ENCODE measurements around the gene NOVA1. TPM values are rescaled to one million over a fixed set of nuclear protein-coding genes. Genes with fewer than 3 reads are reported as not detected.

Gene NOVA1, protein sequence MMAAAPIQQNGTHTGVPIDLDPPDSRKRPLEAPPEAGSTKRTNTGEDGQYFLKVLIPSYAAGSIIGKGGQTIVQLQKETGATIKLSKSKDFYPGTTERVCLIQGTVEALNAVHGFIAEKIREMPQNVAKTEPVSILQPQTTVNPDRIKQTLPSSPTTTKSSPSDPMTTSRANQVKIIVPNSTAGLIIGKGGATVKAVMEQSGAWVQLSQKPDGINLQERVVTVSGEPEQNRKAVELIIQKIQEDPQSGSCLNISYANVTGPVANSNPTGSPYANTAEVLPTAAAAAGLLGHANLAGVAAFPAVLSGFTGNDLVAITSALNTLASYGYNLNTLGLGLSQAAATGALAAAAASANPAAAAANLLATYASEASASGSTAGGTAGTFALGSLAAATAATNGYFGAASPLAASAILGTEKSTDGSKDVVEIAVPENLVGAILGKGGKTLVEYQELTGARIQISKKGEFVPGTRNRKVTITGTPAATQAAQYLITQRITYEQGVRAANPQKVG
- polyA plus RNA-seq (2014; cell fraction: cytosol; rRNA removed): 5.0 and 5.1 TPM in 2 replicates
- polyA plus RNA-seq (2014; cell fraction: nucleus; rRNA removed): 5.0 and 9.1 TPM in 2 replicates

DNA sequence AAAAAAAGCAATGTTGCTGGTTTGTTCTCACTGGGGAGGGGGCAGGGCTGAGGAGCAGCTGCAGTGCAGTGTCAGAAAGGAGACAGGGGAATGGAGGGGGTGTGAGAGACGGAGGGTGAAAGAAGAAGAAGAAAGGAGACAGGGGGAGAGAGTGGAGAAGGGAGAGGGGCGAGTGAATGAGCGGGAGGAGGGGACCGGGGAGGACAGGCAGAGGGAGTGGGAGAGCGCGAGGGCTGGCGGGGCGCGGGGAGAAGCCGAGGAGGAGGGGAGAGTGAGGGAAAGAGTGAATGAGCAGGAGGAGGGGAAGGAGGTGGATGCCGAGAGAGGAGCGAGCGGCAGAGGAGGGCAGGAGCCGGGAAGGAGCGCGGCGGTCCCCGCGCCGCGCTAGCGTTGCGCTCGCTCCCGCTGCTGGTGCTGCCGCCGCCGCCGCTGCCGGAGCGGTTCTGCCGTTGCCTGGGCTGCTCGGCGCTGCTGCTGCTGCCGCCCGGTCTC lies at the start of gene NOVA1:
NOVA1 (minus strand) TSS at position 445 of the 492 bp plus-strand sequence. CDS start 597 bp downstream, outside the sequence.
- DNase-seq (ENCODE audit: low spot score): peak; percentile 57

DNA sequence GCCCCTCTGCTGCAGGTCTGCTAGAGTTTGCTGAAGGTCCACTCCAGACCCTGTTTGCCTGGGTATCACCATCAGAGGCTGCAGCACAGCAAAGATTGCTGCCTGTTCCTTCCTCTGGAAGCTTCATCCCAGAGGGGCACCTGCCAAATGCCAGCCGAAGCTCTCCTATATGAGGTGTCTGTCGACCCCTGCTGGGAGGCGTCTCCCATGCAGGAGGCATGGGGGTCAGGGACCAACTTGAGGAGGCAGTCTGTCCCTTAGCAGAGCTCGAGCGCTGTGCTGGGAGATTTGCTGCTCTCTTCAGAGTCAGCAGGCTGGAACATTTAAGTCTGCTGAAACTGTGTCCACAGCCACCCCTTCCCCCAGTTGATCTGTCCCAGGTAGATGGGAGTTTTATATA lies 47.2 kb upstream of the NOVA1 start:
- peak; percentile 47 for DNase-seq (ENCODE audit: low spot score)

DNA sequence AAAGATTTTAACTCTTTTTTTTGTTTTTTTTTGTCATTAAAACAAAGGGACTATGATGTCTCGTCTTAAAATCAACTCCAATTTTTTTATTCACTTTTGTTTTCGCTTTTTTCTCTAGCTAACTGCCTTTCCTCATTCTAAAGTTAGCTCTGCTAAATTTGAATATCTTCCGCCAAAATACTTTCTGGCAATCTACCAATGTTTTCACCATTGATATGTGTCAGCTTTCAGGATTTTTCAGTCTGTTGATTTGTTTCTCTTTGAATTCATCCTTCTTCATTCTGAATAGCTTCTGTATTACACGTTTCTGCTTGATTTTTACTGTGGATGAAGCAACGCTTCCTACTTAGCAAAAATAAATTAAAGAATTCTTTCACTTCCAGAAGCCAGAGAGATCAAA lies 38.7 kb upstream of the NOVA1 start:
- DNase-seq (ENCODE audit: low spot score): no peak

DNA sequence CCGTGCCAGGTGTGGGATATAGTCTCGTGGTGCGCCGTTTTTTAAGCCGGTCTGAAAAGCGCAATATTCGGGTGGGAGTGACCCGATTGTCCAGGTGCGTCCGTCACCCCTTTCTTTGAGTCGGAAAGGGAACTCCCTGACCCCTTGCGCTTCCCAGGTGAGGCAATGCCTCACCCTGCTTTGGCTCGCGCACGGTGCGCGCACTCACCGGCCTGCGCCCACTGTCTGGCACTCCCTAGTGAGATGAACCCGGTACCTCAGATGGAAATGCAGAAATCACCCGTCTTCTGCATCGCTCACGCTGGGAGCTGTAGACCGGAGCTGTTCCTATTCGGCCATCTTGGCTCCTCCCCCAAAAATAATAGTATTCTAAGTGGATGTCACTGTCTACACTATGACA lies 37.1 kb upstream of the NOVA1 start:
- peak; percentile 8 for DNase-seq (ENCODE audit: low spot score)

DNA sequence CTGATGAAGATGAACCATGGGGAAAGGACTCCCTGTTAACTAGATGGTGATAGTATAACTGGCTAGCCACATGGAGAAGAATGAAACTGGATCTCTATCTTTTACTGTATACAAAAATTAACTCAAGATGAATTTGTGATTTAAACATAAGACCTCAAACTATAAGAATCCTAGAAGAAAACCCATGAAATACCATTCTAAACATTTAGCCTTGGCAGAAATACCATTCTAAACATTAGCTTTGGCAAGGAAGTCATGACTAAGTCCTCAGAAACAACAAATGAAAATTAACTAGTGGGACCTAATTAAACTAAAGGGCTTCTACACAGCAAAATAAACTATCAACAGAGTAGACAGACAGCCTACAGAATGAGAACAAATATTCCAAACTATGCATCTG lies 28.4 kb upstream of the NOVA1 start:
- no peak for DNase-seq (ENCODE audit: low spot score)

DNA sequence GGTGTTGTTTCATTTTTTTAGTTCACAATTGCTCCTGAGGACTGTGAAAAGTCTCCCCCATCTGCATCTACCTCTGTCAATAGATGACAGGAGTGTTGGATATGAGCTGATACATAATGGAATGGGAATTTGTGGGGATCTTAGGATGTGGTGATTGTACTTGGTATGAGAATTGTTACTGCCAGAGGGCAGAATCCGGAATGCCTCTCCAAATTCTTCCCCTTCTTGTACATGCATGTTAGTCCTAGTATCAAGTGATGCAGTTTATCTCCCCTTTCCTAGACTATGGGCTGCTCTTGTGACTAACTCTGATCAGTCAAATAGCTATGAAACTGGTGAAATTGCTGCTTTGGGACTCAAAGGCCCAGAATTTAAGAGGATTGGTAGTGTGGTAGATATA lies 24.8 kb upstream of the NOVA1 start:
- no peak for DNase-seq (ENCODE audit: low spot score)

DNA sequence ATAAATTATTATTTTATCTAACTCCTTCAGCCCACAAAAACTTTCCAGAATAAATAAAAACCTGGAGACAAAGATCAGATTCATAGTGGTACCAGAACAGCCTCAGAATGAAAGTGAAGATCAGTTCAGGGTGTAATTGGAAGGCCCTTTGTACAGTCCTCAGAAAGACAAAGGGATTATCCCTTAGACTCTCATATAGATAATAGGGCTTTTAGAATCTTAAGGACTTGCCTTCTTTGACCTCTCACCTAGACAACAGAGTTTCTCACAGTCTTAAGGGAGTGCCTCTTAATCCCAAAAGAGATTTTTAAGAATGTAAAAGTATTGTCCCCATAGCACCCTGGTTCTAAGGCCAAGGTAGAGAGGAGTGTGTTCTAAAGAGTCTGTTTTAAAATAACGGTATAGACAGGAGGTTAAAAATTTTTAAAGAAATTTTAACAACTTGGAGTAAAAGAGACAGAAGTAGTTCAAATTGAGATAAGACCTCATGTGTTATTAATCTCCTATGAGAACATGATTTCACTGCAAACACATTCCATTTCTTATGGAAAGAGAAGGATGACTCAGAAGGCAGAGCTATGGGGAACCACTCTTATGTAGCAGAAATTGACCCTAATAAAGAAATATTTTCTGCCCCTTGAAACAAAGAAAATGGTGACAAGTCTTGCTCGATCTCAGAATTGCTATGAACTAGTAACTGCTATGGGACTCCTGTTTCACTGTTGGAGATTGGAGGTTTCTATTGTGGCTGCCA lies 24.2 kb upstream of the NOVA1 start:
- DNase-seq (ENCODE audit: low spot score): no peak

DNA sequence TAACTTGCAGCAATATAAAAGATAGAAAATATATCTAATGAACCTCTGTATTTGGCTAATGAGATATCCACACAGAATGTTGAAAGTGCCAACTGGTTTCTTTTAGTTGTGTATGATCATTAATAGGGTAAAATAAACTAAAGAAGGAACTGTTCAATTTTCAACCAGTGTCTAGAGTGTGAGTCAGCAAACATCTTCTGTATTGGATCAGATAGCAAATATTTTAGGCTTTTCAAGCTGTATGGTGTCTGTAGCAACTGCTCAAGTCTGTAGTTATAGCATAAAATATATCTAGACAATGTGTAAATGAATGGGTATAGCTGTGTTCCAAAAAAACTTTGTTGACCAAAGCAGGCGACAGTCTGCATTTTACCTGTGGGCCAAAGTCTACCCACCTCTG lies 23.5 kb upstream of the NOVA1 start:
- no peak for DNase-seq (ENCODE audit: low spot score)

DNA sequence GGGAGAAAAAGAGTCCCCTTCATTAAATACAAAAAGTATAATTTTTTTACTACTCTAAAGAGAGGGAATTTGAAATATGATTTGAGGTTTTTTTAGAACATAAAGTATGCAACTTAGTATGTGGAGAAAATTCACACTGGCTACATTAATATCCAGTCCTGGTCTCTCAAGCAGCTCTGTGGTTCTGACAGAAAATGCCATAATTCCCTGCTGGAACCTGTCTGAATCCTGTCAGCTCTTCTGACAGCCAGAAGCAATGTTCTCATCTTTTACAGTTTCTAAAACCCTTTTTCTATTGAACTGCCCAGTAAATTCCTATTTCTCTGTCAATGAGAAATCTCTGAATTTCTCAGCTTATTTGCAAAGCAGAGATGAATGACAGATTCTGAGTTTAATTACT lies 13.4 kb upstream of the NOVA1 start:
- DNase-seq (ENCODE audit: low spot score): no peak

DNA sequence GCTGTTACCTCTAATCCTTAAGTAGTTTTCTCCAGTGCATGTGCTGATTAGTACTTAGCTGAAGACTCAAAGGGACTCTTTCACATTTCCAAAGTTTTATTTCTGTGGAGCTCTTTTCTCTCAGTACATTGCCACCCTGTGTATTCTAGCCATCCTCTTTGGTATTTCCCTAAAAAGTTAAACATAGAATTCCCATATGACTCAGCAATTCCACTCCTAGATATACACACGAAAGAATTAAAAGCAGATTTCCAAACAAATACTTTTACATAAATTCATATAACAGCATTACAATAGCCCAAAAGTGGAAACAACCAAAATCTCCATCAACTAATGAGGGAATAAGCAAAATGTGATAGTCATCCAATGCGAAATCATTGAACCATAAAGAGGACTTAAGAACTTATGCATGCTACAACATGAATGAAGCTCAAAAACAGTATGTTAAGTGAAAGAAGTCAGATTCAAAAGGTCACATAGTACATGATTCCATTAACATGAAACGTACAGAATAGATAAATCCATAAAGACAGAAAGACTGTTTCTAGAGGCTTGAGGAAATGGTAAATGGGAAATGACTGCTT lies 9.0 kb upstream of the NOVA1 start:
- no peak for DNase-seq (ENCODE audit: low spot score)

DNA sequence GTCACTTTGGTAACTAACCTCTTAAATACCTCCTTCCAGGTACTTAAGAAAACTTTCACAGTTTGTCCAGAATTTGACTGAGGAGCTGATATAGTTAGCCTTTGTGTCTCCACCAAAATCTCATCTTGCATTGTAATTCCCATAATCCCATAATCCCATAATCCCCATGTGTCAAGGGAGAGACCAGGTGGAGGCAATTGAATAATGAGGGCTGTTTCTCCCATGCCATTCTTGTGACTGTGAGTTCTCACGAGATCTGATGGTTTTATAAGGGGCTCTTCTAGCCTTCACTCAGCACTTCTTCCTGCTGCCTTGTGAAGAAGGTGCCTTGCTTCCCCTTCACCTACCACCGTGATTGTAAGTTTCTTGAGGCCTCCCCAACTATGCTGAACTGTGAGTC lies 7.8 kb upstream of the NOVA1 start:
- DNase-seq (ENCODE audit: low spot score): no peak

DNA sequence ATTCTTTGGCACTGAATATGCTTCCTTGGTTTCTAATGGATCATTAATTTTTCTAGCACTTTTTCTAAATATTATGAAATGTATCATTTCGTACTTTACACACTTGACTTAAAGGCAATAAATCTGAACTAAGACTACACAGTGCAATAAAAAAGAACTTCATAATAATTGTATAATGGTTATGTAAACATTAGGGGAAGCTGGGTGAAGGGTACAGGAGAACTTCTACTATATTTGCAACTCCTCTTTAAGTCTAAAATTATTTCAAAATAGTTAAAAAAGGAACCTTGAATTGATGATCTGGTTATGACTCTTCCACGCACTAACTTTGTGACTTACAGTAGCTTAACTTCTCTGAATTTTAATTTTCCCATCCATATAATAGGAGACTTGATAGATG lies 5.1 kb upstream of the NOVA1 start:
- DNase-seq (ENCODE audit: low spot score): no peak

DNA sequence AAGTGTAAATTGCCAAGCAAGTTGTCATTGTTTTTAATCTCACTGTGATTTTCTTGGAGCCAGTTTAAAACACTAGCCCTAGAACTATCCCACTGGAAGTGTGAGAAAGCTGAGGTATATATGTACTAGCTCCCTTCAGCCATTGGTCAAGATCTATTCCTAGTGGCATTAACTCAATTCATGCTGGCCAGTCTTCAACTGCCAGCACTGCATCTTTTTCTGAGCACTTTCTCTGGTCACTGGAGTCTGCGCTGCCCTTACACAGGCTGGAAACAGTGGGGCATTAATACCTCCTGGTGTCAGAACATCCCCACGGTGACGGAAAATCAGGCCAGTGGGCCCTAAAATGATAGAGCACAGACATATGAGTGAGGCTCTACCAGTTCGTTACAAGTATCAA lies 4.0 kb upstream of the NOVA1 start:
- no peak for DNase-seq (ENCODE audit: low spot score)

DNA sequence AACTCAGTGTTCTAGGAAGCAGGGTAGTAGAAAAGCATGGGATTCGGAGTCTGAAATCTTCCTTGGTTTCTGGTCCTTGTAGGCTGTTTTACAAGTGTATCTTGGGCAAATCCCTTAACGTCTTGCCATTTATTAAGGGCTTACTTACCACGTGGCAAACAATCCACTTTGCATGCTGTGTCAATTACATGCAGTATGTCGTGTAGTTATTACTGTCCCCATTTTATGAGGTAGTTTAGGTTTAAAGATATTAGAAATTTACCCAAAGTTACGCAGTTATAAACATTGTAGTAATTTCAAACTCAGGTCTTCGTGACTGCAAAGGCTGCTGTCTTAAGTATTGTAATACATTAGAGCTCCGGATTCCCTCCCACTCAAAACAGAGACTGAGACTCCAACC lies 1.5 kb upstream of the NOVA1 start:
- DNase-seq (ENCODE audit: low spot score): no peak

DNA sequence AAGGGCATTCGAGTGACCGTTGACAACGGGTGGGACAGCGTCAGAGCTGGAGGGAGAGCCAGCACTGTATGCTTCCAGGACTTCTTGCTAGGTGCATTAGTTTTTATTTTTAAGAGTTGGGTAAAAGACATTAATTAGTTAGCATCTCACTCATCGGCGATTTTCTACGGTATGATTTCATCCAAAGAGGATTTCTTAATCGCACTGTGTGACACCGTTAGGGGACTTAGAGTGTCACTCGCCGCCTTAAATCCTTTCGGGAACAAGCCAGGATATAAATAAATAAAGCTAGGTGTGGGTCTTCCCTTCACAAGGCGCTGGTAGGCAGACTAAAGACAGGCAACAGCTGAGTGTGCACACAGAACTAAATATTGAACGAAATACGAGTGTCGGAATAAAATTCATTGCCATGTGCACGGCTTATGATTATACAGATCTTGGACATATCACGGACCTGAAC lies 869 bp upstream of the NOVA1 start:
- DNase-seq (ENCODE audit: low spot score): no peak

DNA sequence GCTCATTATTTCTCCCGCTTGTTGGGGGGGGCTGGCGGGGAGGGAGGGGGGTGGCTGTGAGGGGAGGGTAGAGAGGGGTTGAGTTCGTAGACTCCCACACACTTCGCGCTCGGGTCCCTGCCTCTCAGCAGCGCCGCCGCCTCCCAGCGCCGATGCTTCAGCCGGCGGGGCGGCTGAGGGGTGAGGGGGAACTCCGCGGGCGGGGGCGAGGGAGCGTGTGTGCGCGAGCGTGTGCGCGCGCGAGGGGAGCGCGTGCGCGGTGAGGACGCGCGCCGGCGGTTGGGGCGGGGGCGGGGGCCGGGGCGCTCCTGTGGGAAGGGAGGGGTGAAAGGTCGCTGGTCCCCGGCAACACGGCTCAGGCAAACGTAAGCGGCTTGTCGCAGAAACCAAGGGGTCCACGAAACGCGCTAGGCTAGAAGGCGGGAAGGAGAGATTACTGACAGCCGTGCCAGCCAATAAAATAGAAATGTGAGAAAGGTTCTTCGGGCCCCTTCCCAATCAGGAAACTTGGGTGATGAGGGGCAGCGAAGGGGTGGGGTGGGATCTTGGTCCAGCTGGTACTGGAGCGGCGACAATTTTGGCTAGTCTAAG lies 343 bp upstream of the NOVA1 start:
- DNase-seq (ENCODE audit: low spot score): peak; percentile 98

DNA sequence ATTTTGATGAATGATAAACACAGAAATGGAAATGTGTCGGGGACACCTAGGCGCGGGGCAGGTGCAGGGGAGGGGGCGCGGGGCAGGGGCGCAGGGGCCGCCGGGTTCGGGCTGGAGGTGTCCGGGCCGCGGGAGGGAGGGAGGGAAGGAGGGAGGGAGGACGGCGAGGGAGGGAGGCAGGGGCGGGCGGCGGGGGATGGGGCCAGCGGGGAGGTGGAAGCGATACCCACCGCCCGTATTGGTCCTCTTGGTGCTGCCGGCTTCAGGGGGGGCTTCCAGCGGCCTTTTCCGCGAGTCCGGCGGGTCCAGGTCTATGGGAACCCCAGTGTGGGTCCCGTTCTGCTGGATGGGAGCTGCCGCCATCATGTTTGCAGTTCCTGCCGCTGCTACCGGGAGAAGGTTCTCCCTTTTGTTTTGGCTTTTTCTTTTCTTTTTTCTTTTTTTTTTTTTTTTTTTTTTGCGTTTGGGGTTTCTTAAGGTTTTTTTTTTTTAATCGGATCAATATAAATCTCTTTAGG lies 703 bp downstream of the NOVA1 start:
- DNase-seq (ENCODE audit: low spot score): peak; percentile 24

DNA sequence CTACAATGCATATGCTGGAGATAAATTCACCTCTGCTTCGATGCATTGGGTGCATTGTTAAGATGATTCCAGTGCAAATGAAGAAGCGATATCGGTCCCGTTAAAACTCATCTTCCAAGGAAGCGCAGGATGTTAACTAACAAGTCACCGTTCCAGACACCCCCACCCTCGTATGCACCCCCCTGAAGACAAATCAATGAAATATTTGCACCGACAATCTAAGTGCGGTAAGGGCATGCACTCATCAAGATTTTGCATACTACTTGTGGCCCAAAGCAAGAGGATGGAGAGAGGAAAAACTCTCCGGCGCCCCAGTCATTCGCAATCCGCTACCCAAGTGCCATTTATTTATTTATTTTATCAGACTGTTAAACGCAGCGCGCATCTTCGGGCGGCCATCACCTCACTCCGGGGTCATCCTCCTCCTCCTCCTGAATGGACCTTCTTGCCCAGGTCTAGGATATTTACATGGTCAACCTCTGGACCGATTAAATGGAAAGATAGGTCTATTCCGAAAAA lies 1.2 kb downstream of the NOVA1 start:
- peak; percentile 35 for DNase-seq (ENCODE audit: low spot score)

DNA sequence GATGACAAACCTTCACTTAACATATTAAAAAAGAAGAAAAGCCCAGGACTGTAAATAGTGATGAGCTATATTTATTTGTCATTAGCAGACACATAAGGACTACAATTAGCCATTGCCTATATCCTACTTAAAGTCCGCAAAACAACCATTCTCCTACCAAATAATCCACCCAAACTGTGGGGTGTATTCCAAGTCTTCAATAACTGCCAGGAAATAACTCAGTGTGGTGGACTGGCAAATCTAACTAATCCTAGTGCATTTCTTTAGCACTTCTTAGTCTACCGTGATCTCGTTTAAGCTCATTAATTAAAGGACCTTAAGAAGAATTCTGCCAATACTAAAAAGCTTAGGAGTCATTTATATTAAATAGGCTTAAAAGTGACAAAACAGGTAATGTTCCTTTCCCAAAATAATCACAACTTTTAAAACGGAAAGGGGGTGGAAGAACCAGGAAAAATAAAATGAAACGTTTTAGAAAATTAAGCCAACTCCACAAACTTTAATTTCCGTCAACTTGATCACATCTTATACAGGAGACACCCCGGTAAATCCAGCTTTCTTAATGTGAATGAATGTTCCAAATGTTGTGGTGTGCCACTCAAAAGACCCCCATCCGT lies 1.8 kb downstream of the NOVA1 start:
- no peak for DNase-seq (ENCODE audit: low spot score)

DNA sequence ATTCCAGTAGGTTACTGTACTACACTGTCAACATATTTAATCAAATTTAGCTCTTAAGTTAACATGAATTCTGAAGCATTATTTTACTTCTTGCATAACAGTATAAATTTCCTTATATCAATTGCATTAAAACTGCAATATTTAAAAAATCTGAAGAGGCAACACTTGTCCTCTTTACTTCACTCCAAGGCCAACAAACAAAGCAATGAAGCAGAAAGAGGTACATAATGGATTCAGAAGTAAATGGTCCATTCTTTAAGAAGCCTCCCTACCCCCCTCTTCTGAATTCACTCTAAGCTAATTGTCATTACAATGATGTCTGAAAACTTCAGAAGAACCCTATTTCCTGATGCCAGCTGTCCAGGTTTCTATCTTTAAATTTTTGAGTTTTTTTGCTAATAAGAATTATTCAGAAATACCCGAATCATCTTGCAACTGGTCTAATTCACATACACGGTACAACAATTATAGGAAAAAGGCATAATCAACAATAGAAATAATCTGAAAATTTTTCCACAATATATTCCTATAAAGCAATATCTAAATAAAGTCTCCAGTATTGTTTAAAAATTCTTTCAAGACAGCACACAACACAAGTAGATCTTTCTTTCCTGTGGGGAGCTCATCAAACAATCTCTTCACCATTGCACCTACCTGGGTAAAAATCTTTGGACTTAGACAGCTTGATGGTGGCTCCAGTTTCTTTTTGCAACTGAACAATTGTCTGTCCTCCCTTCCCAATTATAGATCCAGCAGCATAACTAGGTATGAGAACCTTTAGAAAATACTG lies 2.9 kb downstream of the NOVA1 start:
- no peak for DNase-seq (ENCODE audit: low spot score)
